Endothelial cell of umbilical vein (primary cell): ENCODE results near the gene AADACL4. TPM values are rescaled to one million over a fixed set of nuclear protein-coding genes. Genes with fewer than 3 reads are reported as not detected.

Experiments used
- BruUV-seq: library from RNA; stranded (reverse); fragments of 400-500 nt; replicated peaks from 2 replicates; lab custom pipeline; 2021; lab: Mats Ljungman, UMichigan
- CTCF ChIA-PET: fragments of 300-600, 350-600 bp; sonication (Branson Sonifier 250); formaldehyde crosslinking; loops from one replicate; lab custom pipeline; 2021; ENCODE audit warnings: antibody characterized with exemption, inconsistent platforms; lab: Charles Lee
- POLR2A ChIA-PET: fragments of 300-600, 350-600 bp; sonication (Branson Sonifier 250); formaldehyde crosslinking; loops from one replicate; lab custom pipeline; 2021; ENCODE audit warnings: antibody characterized with exemption, inconsistent platforms; lab: Charles Lee
- DNase-seq: peaks from one replicate; pipeline ENCODE4 v3.0.0-alpha.2; 2011; ENCODE audit warnings: low read depth, low spot score
- FAIRE-seq: peaks from 2 replicates; lab custom pipeline; 2011; peaks lifted over from hg19 to GRCh38; lab: Jason Lieb, UNC
- H2AFZ ChIP-seq: 2 replicates; pipeline ENCODE4 v1.6.0; 2012; ENCODE audit warnings: low read depth, low read length, control low read depth, inconsistent platforms
- H3K27ac ChIP-seq: 2 replicates; pipeline ENCODE4 v1.5.1; 2011; ENCODE audit warnings: low read depth, mild to moderate bottlenecking, control low read depth, low read length, moderate library complexity; ENCODE audit not compliant: insufficient read depth
- H3K27me3 ChIP-seq, 2 experiments: 2 replicates each; pipeline versions ENCODE4 v1.6.0 to v1.6.1; 2011; ENCODE audit warnings: low read length in 2 of 2, mixed read lengths in 1 of 2; ENCODE audit not compliant: control insufficient read depth in 2 of 2, insufficient read depth in 2 of 2
- H3K36me3 ChIP-seq, 2 experiments: 2 replicates in 1 of 2; 3 replicates in 1 of 2; pipeline ENCODE4 v1.5.1; 2011; ENCODE audit warnings: low read length in 2 of 2, mild to moderate bottlenecking in 1 of 2, moderate library complexity in 1 of 2; ENCODE audit not compliant: control insufficient read depth in 2 of 2, insufficient read depth in 2 of 2; ENCODE audit errors: extremely low read depth in 1 of 2
- H3K4me1 ChIP-seq: 3 replicates; pipeline ENCODE4 v1.5.1; 2011; ENCODE audit warnings: mild to moderate bottlenecking, low read length; ENCODE audit not compliant: control insufficient read depth, insufficient read depth; ENCODE audit errors: extremely low read depth
- H3K4me2 ChIP-seq: 2 replicates; pipeline ENCODE4 v1.6.1; 2011; ENCODE audit warnings: low read length, control low read depth, mixed read lengths; ENCODE audit not compliant: insufficient read depth
- H3K4me3 ChIP-seq, 3 experiments: fragments of 200-600 bp in 1 of 3; sonication (generic), shearing (Covaris generic) in 1 of 3; replicated peaks in 1 of 3; 2 replicates each; pipeline ENCODE4 v1.5.1; 2011 to 2016; ENCODE audit warnings: control low read depth in 3 of 3, low read length in 3 of 3, mild to moderate bottlenecking in 2 of 3, inconsistent platforms in 1 of 3, low read depth in 1 of 3, moderate library complexity in 1 of 3; ENCODE audit not compliant: insufficient read depth in 1 of 3
- H3K79me2 ChIP-seq: 2 replicates; pipeline ENCODE4 v1.6.0; 2012; ENCODE audit warnings: low read length, inconsistent platforms; ENCODE audit not compliant: control insufficient read depth, insufficient read depth
- H3K9ac ChIP-seq: replicated peaks from 2 replicates; pipeline ENCODE3; 2011; ENCODE audit warnings: low read length, control low read depth; ENCODE audit not compliant: insufficient read depth; ENCODE audit errors: extremely low read depth
- H3K9me1 ChIP-seq: replicated peaks from 3 replicates; pipeline ENCODE4 v1.6.0; 2011; ENCODE audit warnings: mild to moderate bottlenecking, low read length; ENCODE audit not compliant: control insufficient read depth, insufficient read depth; ENCODE audit errors: extremely low read depth
- H3K9me3 ChIP-seq: replicated peaks from 2 replicates; pipeline ENCODE4 v1.5.1; 2012; ENCODE audit warnings: low read length, inconsistent platforms; ENCODE audit not compliant: control insufficient read depth, insufficient read depth
- H4K20me1 ChIP-seq: replicated peaks from 2 replicates; pipeline ENCODE3; 2011; ENCODE audit warnings: mild to moderate bottlenecking, low read length; ENCODE audit not compliant: control insufficient read depth, insufficient read depth; ENCODE audit errors: extremely low read depth
- CTCF ChIP-seq, 2 donors: IDR thresholded peaks; 1 replicate in 1 of 2; 2 replicates in 1 of 2; pipeline ENCODE4 v1.5.1; 2011; ENCODE audit warnings: low read length in 2 of 2, mild to moderate bottlenecking in 2 of 2, moderate library complexity in 2 of 2, control low read depth in 1 of 2, inconsistent platforms in 1 of 2, low read depth in 1 of 2; ENCODE audit not compliant: insufficient read depth in 1 of 2; ENCODE audit errors: extremely low read depth in 1 of 2
- EZH2 ChIP-seq: IDR thresholded peaks from 2 replicates; pipeline ENCODE4 v1.6.1; 2012; ENCODE audit warnings: borderline replicate concordance, low read depth, mild to moderate bottlenecking, moderate library complexity, low read length, inconsistent platforms; ENCODE audit not compliant: severe bottlenecking
- FOS ChIP-seq: IDR thresholded peaks from 2 replicates; pipeline ENCODE4 v1.6.1; 2011; ENCODE audit warnings: mild to moderate bottlenecking, low read length, moderate library complexity, borderline replicate concordance; ENCODE audit not compliant: insufficient read depth
- GATA2 ChIP-seq: IDR thresholded peaks from 2 replicates; pipeline ENCODE4 v1.7.0; 2011; ENCODE audit warnings: low read depth, mild to moderate bottlenecking, moderate library complexity, mixed read lengths, low read length; ENCODE audit not compliant: insufficient read length, insufficient read depth
- JUN ChIP-seq: IDR thresholded peaks from 2 replicates; pipeline ENCODE4 v1.6.1; 2011; ENCODE audit warnings: borderline replicate concordance, low read depth; ENCODE audit not compliant: insufficient read length, insufficient read depth
- MAX ChIP-seq: IDR thresholded peaks from 2 replicates; pipeline ENCODE4 v1.6.1; 2011; ENCODE audit not compliant: insufficient read depth, insufficient read length
- MYC ChIP-seq: IDR thresholded peaks from one replicate; pipeline ENCODE4 v1.6.1; 2011; ENCODE audit warnings: mild to moderate bottlenecking, low read depth, low read length
- POLR2A ChIP-seq: IDR thresholded peaks from 2 replicates; pipeline ENCODE4 v1.6.1; 2012; ENCODE audit warnings: low read depth, mild to moderate bottlenecking, control low read depth, low read length
- POLR2AphosphoS5 ChIP-seq: IDR thresholded peaks from 2 replicates; pipeline ENCODE4 v1.6.1; 2012; ENCODE audit warnings: low read depth, mild to moderate bottlenecking, control low read depth, low read length, moderate library complexity; ENCODE audit not compliant: insufficient read depth
- dilution Hi-C: fragments of 300-500 bp; cut with MboI; formaldehyde crosslinking; loops from one replicate; pipeline ENCODE4 v1.15.0; 2019; ENCODE audit warnings: low sequenced_read_pairs; ENCODE audit not compliant: extremely low pct_ligation_motif_present
- intact Hi-C: fragments of 100-400 bp; cut with micrococcal nuclease; formaldehyde crosslinking; loops from one replicate; pipeline ENCODE4 v1.10.0; 2022
- polyA plus RNA-seq, 4 experiments: library from polyadenylated mRNA; depleted of rRNA in 3 of 4; stranded (reverse) in 3 of 4; unstranded in 1 of 4; fragments of >200 nt; gene quantifications; 2 replicates each; pipeline versions ENCODE4 v1.2.1 to v1.2.3, GENCODE V29; 2011 to 2012; ENCODE audit warnings: missing spikeins in 1 of 4
- total RNA-seq: library from RNA; stranded (reverse); gene quantifications from 2 replicates; pipeline ENCODE4 v1.2.3, GENCODE V29; 2021

The AADACL4 gene
- total and polyA plus RNA-seq, 2 donors (not counting 3 experiments of a cell fraction or from before 2014, with no cell fraction given), result not detected

- H3K36me3 ChIP-seq, result no peaks in the 10 kb centered on the region
- dilution Hi-C loops, result no loop called here
- no peaks in the 10 kb centered on the region for H3K9me3 ChIP-seq
- H3K4me3 ChIP-seq, result no peak overlapping the region
- no peaks in the 10 kb centered on the region for H4K20me1 ChIP-seq
- H2AFZ ChIP-seq, result no peak overlapping the region
- no TSS peak for BruUV-seq
- POLR2A ChIA-PET, result no interaction called here
- TF ChIP-seq EZH2 (no peak), MYC (no peak), FOS (no peak), JUN (no peak), POLR2AphosphoS5 (no peak), POLR2A (no peak), GATA2 (no peak), CTCF (IDR thresholded peaks at IDR 0.05; ENCODE audit: extremely low read depth in 1 of 2, insufficient read depth in 1 of 2, low read depth in 1 of 2, low read length in 2 of 2) (no peak), MAX (no peak)
- peaks cover 3% of the 10 kb centered on the region for H3K79me2 ChIP-seq
- no peaks in the 10 kb centered on the region for H3K9me1 ChIP-seq
- DNase-seq (no peak), FAIRE-seq (no peak)
- CTCF ChIA-PET, result interaction anchor here (0.6 to 9.2 kb wide), 31 partner anchors 10 to 352 kb away, joined by 3 to 131 read pairs (median 9); no protein-coding TSS in a partner anchor
- intact Hi-C loops, result loop anchor here (1.0 kb wide), 1 partner anchor 39 kb away; no protein-coding TSS in a partner anchor
- no peak overlapping the region for H3K4me2 ChIP-seq
- H3K9ac ChIP-seq, result no peak overlapping the region
- no peak overlapping the region for H3K27ac ChIP-seq
- H3K4me1 ChIP-seq, result peaks cover 23% of the 10 kb centered on the region
- H3K27me3 ChIP-seq, result no peaks in the 10 kb centered on the region
Observed at GRCh38 chr1:12620488-12620865, 23.4 kb upstream of the AADACL4 start.
